ENCODE measurements around the gene NCMAP. TPM values are rescaled to one million over a fixed set of nuclear protein-coding genes. Genes with fewer than 3 reads are reported as not detected.
A peak's percentile ranks its signal among the peaks of the same experiment; 100 is the strongest.

Gene NCMAP, protein sequence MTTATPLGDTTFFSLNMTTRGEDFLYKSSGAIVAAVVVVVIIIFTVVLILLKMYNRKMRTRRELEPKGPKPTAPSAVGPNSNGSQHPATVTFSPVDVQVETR
- total RNA-seq, result 10 to 100 TPM in 1 of 2 donors, 1 to 10 TPM in 1; 9.9 to 12.7 TPM

GRCh38 chr1:24555591-24556413, at the start of gene NCMAP:
NCMAP (plus strand) TSS chr1:24556087; CDS start chr1:24595431, 39,344 bp downstream.
- DNase-seq (peak; percentile 84 to 93 (median 87)), ATAC-seq (peak; percentile 82)
- Histone ChIP-seq H3K4me1 (peaks cover 64% of the 10 kb centered on the region), H3K36me3 (replicated peaks in 1 of 2; ENCODE audit: insufficient read depth in 1 of 2, low read depth in 2 of 2) (no peaks in the 10 kb centered on the region), H3K27me3 (no peaks in the 10 kb centered on the region), H3K9me3 (no peaks in the 10 kb centered on the region), H3K4me3 (peak within 1 kb of the TSS; percentile 25 to 26), H3K27ac (peak within 1 kb of the TSS; percentile 81 to 88 (median 83))
- TF ChIP-seq CTCF (IDR thresholded peaks at IDR 0.05), result peak; percentile 6 to 73 (median 44)
- peak in 2 of 3 donors; percentile 58 to 60 for TF ChIP-seq POLR2A (IDR thresholded peaks at IDR 0.05)
- 1 to 9% methylated on average over 6 to 27 of the region's 61 CpGs for WGBS, 2 donors
- intact Hi-C loops (cut with DNase I), result loop anchor here (10.0 kb wide), 1 partner anchor 79 kb away; no protein-coding TSS in a partner anchor

DNA sequence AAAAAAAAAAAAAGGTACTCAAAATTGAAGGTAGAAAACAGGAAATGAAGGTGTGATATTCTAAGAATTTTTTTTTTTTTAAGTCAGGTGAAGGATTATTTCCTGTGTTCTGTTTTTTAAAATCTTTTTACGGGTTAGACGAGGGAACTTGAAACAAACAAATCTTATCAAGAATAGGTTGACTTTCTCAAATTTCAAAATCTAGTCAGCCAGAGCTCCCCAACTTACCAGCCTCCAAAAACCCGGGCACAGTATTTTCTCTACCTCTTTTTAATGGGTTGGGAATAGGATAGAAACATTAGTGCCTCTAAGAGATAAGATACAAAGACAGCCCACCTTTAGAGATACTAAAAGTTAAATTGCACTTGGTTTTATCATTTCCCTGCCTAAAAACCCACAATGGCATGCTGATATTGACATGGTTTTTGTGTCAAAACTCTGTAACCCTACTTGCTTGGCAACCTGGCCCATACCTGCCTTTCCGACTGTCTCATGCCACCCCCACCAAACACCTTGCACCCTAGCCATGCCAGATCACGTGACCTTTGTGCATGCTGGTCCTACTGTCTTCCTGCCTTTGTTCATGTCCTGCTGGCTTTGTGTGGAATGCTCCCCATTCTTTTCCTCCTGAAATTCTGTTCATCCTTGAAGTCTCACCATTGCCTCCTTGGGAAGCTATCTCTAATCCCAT, 49.1 kb upstream of the NCMAP start:
- DNase-seq (no peak), ATAC-seq (no peak)
- Histone ChIP-seq H3K9me3 (no peaks in the 10 kb centered on the region), H3K27ac (peak overlapping the region; percentile 59 to 82 (median 72)), H3K4me3 (no peak overlapping the region), H3K4me1 (peaks cover 49% of the 10 kb centered on the region), H3K27me3 (no peaks in the 10 kb centered on the region), H3K36me3 (replicated peaks in 1 of 2; ENCODE audit: insufficient read depth in 1 of 2, low read depth in 2 of 2) (no peaks in the 10 kb centered on the region)
- intact Hi-C loops (cut with DNase I), result no loop called here
- no peak for TF ChIP-seq POLR2A (IDR thresholded peaks at IDR 0.05)
- TF ChIP-seq CTCF (IDR thresholded peaks at IDR 0.05), result no peak
- WGBS, 2 donors, result 34 to 35% methylated on average over 5 of the region's 5 CpGs

- Histone ChIP-seq H3K36me3 (replicated peaks in 1 of 2; ENCODE audit: insufficient read depth in 1 of 2, low read depth in 2 of 2) (no peaks in the 10 kb centered on the region), H3K27me3 (no peaks in the 10 kb centered on the region), H3K27ac (peak overlapping the region; percentile 59 to 82 (median 72)), H3K4me3 (no peak overlapping the region), H3K9me3 (no peaks in the 10 kb centered on the region), H3K4me1 (peaks cover 47% of the 10 kb centered on the region)
- intact Hi-C loops (cut with DNase I), result no loop called here
- ATAC-seq (peak; percentile 38), DNase-seq (peak; percentile 58 to 71 (median 61))
- TF ChIP-seq POLR2A (IDR thresholded peaks at IDR 0.05), result no peak
- no peak for TF ChIP-seq CTCF (IDR thresholded peaks at IDR 0.05)
- 33 to 38% methylated on average over 5 of the region's 5 CpGs for WGBS, 2 donors
Observed at GRCh38 chr1:24507405-24507804, 48.5 kb upstream of the NCMAP start.

GRCh38 chr1:24508911-24509310, 47.0 kb upstream of the NCMAP start:
- whole genome bisulfite sequencing, 2 donors, result 81 to 86% methylated on average over 5 of the region's 5 CpGs
- Histone ChIP-seq H3K4me3 (no peak overlapping the region), H3K27me3 (no peaks in the 10 kb centered on the region), H3K36me3 (replicated peaks in 1 of 2; ENCODE audit: insufficient read depth in 1 of 2, low read depth in 2 of 2) (no peaks in the 10 kb centered on the region), H3K27ac (peak overlapping the region; percentile 47 to 82 (median 72)), H3K9me3 (no peaks in the 10 kb centered on the region), H3K4me1 (peaks cover 43% of the 10 kb centered on the region)
- intact Hi-C loops (cut with DNase I), result no loop called here
- DNase-seq (no peak), ATAC-seq (no peak)
- TF ChIP-seq POLR2A (IDR thresholded peaks at IDR 0.05) (no peak), CTCF (IDR thresholded peaks at IDR 0.05) (no peak)
